GM18909 (cell line): ENCODE results near the gene SPRYD3.
"Not testable (repeated sequence)": the region's sequence is repeated elsewhere in the genome, so short reads cannot be mapped to it uniquely, and the experiment has no call there.

Experiments
- ATAC-seq: cut with Tn5 transposase; IDR thresholded peaks from one replicate; pipeline ENCODE4 v1.9.1; 2021; ENCODE audit warnings: mild to moderate bottlenecking; ENCODE audit not compliant: unreplicated experiment, poor library complexity

SPRYD3 gene

GRCh38 chr12:53102883-53103807 lies 24.0 kb upstream of the SPRYD3 start, which contains the start of gene SOAT2:
Gene SOAT2, plus strand, starts transcription at chr12:53103486. Its CDS starts 92 bp downstream, at chr12:53103578.
- peak; percentile 71 for ATAC-seq

- ATAC-seq: no peak
These were observed 23.0 kb upstream of the SPRYD3 start for GRCh38 chr12:53101931-53102781.

GRCh38 chr12:53101266-53101665 lies 22.1 kb upstream of the SPRYD3 start:
- ATAC-seq: no peak

GRCh38 chr12:53100466-53101151 lies 21.4 kb upstream of the SPRYD3 start:
- no peak for ATAC-seq

- no peak for ATAC-seq
These were observed 20.1 kb upstream of the SPRYD3 start for GRCh38 chr12:53099071-53099882.

GRCh38 chr12:53098354-53098981 lies 19.3 kb upstream of the SPRYD3 start:
- ATAC-seq: no peak

GRCh38 chr12:53097564-53098353 lies 18.6 kb upstream of the SPRYD3 start, which contains the start of gene IGFBP6:
Gene IGFBP6, plus strand, starts transcription at chr12:53097667. Its CDS starts 51 bp downstream, at chr12:53097718.
- no peak for ATAC-seq

- ATAC-seq: no peak
These were observed 18.0 kb upstream of the SPRYD3 start for GRCh38 chr12:53097207-53097563.

- no peak for ATAC-seq
These were observed 17.6 kb upstream of the SPRYD3 start for GRCh38 chr12:53096759-53097158.

GRCh38 chr12:53096089-53096741 lies 17.0 kb upstream of the SPRYD3 start:
- no peak for ATAC-seq

GRCh38 chr12:53095596-53095895 lies 16.4 kb upstream of the SPRYD3 start:
- not testable (repeated sequence) for ATAC-seq

GRCh38 chr12:53094796-53095595 lies 15.8 kb upstream of the SPRYD3 start:
- not testable (repeated sequence) for ATAC-seq

GRCh38 chr12:53094394-53094787 lies 15.2 kb upstream of the SPRYD3 start:
- ATAC-seq: no peak

GRCh38 chr12:53093777-53094393 lies 14.7 kb upstream of the SPRYD3 start:
- no peak for ATAC-seq

GRCh38 chr12:53091756-53092155 lies 12.6 kb upstream of the SPRYD3 start:
- no peak for ATAC-seq

GRCh38 chr12:53090554-53090953 lies 11.4 kb upstream of the SPRYD3 start:
- ATAC-seq: no peak

GRCh38 chr12:53090105-53090504 lies 10.9 kb upstream of the SPRYD3 start:
- no peak for ATAC-seq
